ENCODE measurements around the gene PACS1.
"Not testable (repeated sequence)": the region's sequence is repeated elsewhere in the genome, so short reads cannot be mapped to it uniquely, and the experiment has no call there.

The PACS1 gene

GRCh38 chr11:66253081-66253480 is 183.0 kb downstream of the PACS1 start:
- DNase-seq (ENCODE audit: low spot score): not testable (repeated sequence)

- no peak for DNase-seq (ENCODE audit: low spot score)
Measured at GRCh38 chr11:66258473-66258893, 188.4 kb downstream of the PACS1 start.

GRCh38 chr11:66259225-66259624 is 189.2 kb downstream of the PACS1 start:
- DNase-seq (ENCODE audit: low spot score): no peak

- DNase-seq (ENCODE audit: low spot score): no peak
Measured at GRCh38 chr11:66259956-66260355, 189.9 kb downstream of the PACS1 start.

GRCh38 chr11:66261578-66261977 is 191.5 kb downstream of the PACS1 start:
- DNase-seq (ENCODE audit: low spot score): no peak

GRCh38 chr11:66262191-66262590 is 192.1 kb downstream of the PACS1 start:
- DNase-seq (ENCODE audit: low spot score): no peak

- no peak for DNase-seq (ENCODE audit: low spot score)
Measured at GRCh38 chr11:66262696-66263095, 192.6 kb downstream of the PACS1 start.

GRCh38 chr11:66263231-66263630 is 193.2 kb downstream of the PACS1 start:
- no peak for DNase-seq (ENCODE audit: low spot score)

- no peak for DNase-seq (ENCODE audit: low spot score)
Measured at GRCh38 chr11:66263785-66264184, 193.7 kb downstream of the PACS1 start.

- DNase-seq (ENCODE audit: low spot score): no peak
Measured at GRCh38 chr11:66264383-66264782, 194.3 kb downstream of the PACS1 start.

- peak; percentile 31 for DNase-seq (ENCODE audit: low spot score)
Measured at GRCh38 chr11:66264914-66265313, 194.8 kb downstream of the PACS1 start.

- DNase-seq (ENCODE audit: low spot score): no peak
Measured at GRCh38 chr11:66265531-66266377, 195.7 kb downstream of the PACS1 start.

- DNase-seq (ENCODE audit: low spot score): no peak
Measured at GRCh38 chr11:66266378-66267038, 196.4 kb downstream of the PACS1 start.

GRCh38 chr11:66267039-66267378 is 196.9 kb downstream of the PACS1 start:
- DNase-seq (ENCODE audit: low spot score): no peak

- peak; percentile 86 for DNase-seq (ENCODE audit: low spot score)
Measured at GRCh38 chr11:66267379-66268243, 197.5 kb downstream of the PACS1 start.

- peak; percentile 100 for DNase-seq (ENCODE audit: low spot score)
Measured at GRCh38 chr11:66268244-66268951, 198.3 kb downstream of the PACS1 start, which contains the start of gene RAB1B. RAB1B (plus strand) TSS chr11:66268639; CDS start chr11:66268680, 41 bp downstream.

GRCh38 chr11:66268952-66269905 is 199.2 kb downstream of the PACS1 start:
- peak; percentile 17 for DNase-seq (ENCODE audit: low spot score)

- DNase-seq (ENCODE audit: low spot score): no peak
Measured at GRCh38 chr11:66271816-66272215, 201.7 kb downstream of the PACS1 start.

GRCh38 chr11:66272596-66272995 is 202.5 kb downstream of the PACS1 start:
- peak; percentile 48 for DNase-seq (ENCODE audit: low spot score)

GRCh38 chr11:66274219-66274618 is 204.1 kb downstream of the PACS1 start:
- DNase-seq (ENCODE audit: low spot score): no peak

GRCh38 chr11:66275396-66275795 is 205.3 kb downstream of the PACS1 start:
- no peak for DNase-seq (ENCODE audit: low spot score)
